Occipital lobe (tissue), 2 donors: ENCODE results near the gene PAMR1. TPM values are rescaled to one million over a fixed set of nuclear protein-coding genes. Genes with fewer than 3 reads are reported as not detected.
"Not testable (repeated sequence)": the region's sequence is repeated elsewhere in the genome, so short reads cannot be mapped to it uniquely, and the experiment has no call there.

Source experiments
- DNase-seq: peaks from one replicate; lab custom pipeline; 2025; lab: John Stamatoyannopoulos, UW
- total RNA-seq: library from RNA; depleted of rRNA; stranded (reverse); fragments of >200 nt; gene quantifications from one replicate; pipeline ENCODE4 v1.2.3, GENCODE V29; 2014

PAMR1 gene
- total RNA-seq, 1 donor from 2014 or later: 3.0 TPM

DNA sequence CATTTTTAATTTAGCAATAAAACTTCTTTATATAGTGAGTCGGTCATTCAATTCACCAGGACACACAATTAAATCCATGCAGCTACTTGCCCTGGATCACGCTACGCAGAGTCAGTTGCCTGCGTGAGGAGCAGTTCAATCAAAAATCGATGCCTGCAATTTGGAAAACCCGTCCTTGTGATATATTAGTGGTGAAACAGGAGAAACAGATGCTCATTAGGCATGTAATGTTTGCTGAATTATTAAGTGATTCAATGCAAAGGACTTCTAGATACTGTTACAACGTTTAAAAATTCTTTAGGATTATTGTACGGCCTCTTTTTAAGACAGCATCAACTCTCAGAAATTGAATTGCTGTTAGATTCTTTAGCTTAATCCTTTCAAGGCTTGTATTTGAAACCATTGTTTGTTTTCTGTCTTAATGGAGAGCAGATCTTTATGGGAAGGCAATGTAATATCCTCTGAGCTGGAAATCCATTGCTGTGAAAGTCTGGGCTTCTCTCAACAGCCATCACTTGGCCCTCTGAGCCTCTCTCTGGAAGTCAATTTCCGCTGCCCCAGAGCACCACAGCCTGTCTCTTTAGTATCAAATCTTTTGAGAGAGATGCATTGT, 20.1 kb upstream of the PAMR1 start:
- no peak for DNase-seq

GRCh38 chr11:35543481-35543880, 18.1 kb upstream of the PAMR1 start:
- no peak for DNase-seq

DNA sequence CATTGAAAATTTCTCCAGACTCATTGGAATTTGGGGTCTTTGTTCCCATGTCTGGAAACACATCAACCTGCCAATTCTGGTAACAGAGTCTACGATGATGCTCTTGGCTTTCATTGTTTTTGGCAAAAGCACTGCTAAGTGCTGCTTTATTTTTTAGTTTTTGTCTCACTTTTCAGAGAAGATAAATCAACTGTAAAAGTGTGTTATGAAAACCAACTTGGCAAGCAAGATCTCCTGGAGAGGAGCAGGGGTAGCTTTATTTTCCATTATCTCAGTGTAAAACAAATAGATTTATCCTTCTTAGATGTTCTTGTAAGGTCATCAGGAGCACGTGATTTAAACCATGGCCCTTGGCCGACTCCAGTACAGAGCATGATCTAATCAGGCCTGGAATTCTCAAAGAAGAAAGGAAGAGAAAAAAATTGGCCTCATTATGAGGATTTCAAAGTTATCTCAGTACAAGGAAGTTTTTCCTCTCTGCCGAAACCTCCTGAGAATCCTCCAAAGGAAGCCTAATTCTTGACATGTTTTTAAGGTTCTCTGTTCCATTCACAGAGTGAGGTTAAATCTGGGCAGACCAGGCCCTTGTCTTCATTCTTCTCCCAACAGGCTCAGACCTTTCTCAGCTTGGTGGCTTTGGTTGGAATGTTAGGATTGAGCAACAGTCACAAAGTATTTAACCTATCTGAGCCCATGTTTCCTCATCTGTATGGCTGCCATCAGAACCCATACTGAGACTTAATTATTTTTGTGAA, 16.4 kb upstream of the PAMR1 start:
- DNase-seq: no peak

DNA sequence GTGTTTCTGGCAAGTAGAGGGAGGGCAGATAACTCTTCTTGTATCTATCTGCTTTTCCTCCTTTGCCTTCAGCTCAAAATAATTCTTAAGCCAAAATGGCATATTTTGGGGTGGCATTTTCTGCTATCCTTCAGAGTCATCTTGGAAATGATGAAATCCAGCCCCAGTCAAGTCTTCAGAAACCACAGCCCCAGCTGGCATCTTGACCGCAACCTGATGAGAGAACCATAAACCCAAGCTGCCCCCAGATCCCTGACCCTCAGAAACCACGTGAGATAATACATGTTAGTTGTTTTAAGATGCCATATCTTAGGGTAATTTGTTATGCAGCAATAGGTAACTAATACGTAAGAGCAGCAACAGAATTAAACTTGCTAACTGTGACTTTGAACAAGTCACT, 15.1 kb upstream of the PAMR1 start:
- no peak for DNase-seq

- DNase-seq: no peak
Observed at GRCh38 chr11:35539781-35540281, 14.4 kb upstream of the PAMR1 start.

DNA sequence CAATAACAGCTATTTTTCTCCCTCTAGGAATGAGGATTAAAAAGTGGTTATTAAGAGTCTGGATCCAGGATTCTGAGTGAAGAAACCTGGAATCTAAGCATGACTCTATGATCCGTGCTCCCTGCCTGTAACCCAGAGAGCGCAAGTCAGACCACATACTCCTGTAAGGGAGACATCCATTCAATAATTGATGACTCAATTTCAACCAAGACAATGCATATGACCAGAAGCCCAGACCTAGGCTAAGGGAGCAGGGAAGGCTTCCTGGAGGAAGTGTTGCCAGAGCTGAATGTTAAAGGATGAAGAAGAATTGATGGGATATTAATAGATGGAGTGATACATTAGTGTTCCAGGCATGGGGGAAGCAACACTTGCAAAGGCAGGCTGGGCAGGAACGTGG, 13.8 kb upstream of the PAMR1 start:
- no peak for DNase-seq

GRCh38 chr11:35536470-35536869, 11.1 kb upstream of the PAMR1 start:
- no peak for DNase-seq

GRCh38 chr11:35531246-35531645, 5.8 kb upstream of the PAMR1 start:
- DNase-seq: no peak

- no peak for DNase-seq
Observed at GRCh38 chr11:35529971-35530495, 4.6 kb upstream of the PAMR1 start.

DNA sequence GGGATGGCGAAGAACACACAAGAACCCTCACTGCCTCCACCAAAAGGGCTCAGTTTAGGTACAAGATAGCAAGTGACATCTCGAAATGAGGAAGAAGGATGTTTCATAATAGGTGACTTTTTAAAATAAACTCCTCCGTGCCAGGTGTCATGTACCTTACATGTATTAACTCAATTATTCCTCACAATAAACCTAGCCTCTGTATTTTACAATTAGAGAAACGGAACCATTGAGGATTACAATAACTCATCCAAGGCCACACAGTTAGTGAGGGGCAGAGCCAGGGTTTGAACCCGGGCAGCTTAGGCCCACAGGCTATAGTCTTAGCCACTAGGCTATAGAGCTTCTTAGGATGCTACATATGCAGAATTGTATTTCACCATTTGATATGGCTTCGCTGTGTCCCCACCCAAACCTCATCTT, 965 bp upstream of the PAMR1 start:
- DNase-seq: no peak

DNA sequence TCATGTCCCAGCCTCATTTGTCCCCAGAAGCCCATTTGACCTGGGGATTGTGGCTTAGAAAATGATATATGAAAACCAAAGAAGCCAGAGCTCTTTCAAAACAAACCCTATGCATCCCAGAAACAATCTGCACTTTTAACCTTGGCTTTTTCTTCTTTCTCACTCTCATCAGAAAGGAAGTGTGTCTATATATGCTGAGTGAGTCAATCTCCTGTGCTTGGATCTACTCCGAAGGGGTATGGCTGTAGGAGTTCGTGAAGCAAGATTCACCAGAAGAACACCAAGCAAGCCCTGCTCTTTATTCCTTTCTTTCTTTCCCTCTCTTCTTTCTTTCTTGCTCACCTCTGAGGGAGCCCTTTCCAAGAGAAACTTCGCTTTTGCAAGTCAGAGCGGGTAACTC, 636 bp downstream of the PAMR1 start:
- DNase-seq: no peak

- no peak for DNase-seq
Observed at GRCh38 chr11:35523861-35524260, 1.6 kb downstream of the PAMR1 start.

DNA sequence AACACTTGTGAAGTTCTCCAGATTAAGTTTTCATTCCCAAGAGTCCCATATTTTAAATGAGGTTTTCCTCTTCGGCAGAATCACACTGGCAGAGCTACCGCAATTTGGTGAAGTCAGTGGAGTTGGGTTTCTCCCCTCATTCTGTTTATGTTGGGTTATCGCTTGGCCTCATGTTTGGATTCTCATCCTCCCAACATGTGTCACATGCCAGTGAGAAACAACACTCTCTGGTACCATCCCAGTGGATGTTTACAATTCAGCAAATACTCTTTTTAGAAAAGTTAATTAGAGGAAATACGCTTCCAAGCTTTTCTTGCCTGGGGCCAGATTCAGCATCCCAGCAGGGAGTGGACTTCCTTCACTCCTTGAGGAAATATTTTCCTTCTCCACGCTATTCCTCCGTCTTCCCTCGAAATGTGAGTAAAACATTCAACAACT, 2.1 kb downstream of the PAMR1 start:
- no peak for DNase-seq

DNA sequence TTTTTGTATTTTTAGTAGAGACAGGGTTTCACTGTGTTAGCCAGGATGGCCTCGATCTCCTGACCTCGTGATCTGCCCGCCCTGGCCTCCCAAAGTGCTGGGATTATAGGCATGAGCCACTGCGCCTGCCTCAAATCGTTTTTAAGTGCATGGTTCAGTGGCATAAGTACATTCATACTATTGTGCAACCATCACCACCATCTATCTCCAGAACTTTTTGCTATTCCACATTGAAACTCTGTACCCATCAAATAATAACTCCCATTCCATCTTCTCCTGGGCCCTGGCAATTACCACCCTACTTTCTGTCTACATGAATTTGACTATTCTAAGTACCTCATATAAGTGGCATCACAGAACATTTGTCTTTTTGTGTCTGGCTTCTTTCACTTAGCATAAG, 3.3 kb downstream of the PAMR1 start:
- DNase-seq: not testable (repeated sequence)

DNA sequence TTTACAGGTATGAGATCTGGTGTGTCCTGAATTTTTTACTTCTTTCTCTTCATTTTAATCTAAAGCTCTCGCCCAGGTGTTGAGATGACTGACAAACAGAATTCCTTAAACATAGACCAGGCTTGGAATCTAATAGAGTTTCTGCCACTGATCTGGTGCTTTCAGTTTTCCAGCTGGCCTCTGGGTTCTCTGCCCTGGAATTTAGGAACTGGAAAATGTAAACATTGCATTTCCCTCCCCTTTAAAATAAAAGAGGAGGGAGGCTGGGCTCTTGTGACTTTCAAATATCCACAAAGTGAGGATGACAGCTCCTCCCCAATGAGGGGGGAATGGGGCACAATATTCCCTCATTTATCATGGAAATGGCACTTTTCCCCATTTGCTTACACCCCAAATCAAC, 5.0 kb downstream of the PAMR1 start:
- no peak for DNase-seq

GRCh38 chr11:35518766-35519165, 6.7 kb downstream of the PAMR1 start:
- DNase-seq: no peak

GRCh38 chr11:35517481-35517880, 7.9 kb downstream of the PAMR1 start:
- no peak for DNase-seq

- DNase-seq: no peak
Observed at GRCh38 chr11:35516403-35516802, 9.0 kb downstream of the PAMR1 start.

DNA sequence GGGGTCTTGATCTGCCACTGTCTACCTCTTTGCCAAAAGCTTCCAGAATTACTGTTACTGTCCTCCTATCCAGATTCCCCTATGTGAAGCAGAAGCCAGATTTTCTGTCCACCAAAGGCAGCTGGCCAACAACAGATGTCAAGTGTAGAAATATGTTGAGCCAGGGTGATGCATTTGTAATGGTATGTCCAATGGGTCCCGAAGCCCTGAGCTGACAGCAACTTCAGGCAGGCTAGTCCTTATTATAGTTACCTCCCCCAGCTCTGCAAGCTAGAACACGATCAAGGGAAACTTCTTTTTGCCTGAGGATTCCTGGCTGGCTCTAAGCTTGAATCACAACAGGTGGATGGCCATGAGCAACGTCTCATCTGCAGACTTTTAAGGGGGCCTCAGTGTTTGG, 10.2 kb downstream of the PAMR1 start:
- DNase-seq: no peak

DNA sequence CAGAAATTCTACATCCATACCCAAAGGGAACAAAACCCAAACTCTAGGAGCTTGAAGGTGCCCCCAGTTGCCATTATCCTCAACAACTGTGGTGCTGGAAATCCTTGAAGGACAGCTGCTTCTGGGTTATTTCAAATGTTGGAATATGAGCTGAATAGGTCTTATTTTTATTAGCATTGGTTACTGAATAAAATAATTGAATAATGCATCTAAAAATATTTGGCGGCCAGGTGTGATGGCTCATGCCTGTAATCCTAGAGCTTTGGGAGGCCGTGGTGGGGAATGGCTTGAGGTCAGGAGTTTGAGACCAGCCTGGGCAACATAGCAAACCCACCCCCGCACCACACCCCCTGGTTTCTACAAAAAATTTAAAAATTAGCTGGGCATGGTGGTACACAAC, 10.9 kb downstream of the PAMR1 start:
- DNase-seq: no peak

- no peak for DNase-seq
Observed at GRCh38 chr11:35511666-35512065, 13.8 kb downstream of the PAMR1 start.

DNA sequence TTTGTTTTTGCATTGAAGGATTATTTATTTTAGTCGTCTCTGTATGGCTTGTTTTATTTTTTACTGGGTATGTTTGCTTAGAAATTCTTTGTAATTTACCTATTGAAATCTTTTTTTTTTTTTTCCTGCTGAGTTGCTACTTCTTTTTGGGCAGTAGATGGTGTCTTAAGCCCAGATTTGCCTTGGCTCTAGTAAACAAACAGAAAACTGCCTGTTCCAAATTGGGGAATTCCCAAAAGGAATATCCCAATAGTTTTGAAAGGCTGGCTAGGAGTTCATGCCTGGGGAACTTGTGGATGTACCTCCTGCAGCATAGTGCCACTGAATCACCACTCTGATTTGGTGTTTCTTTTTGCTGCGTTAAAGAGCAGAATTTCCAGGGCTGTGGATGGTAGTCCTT, 17.7 kb downstream of the PAMR1 start:
- no peak for DNase-seq

DNA sequence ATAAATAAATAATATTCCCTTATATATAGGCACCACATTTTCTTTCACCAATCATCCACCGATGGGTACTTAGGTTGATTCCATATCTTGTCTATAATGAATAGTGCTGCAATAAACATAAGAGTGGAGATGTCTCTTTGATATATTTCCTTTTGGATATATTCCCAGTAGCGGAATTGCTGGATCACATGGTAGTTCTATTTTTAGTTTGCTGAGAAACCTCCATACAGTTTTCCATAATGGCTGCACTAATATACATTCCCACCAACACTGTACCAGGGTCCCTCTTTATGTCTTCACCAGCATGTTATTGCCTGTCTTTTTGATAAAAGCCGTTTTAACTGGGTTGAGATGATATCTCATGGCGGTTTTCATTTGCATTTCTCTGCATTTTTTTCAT, 23.6 kb downstream of the PAMR1 start:
- no peak for DNase-seq
